ENCODE data around the gene RNU4-1. TPM values are rescaled to one million over a fixed set of nuclear protein-coding genes. Genes with fewer than 3 reads are reported as not detected.
"Not testable (repeated sequence)": the region's sequence is repeated elsewhere in the genome, so short reads cannot be mapped to it uniquely, and the experiment has no call there.

Gene RNU4-1
- total and polyA plus RNA-seq, 10 donors: under 0.01 to 7,358 (median 2,736) TPM; not detected in 4

DNA sequence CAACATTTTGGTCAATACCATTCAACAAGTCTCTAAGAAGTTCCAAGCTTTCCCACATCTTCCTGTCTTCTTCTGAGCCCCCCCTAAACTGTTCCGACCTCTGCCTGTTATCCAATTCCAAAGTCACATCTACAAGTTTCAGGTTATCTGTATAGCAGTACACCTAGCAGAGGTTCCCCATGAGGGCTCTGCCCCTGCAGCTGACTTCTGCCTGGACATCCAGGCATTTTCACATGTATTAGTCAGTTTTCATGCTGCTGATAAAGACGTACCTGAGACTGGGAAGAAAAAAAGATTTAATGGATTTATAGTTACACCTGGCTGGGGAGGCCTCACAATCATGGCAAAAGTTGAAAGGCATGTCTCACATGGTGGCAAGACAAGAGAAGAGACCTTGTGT lies 44.7 kb upstream of the RNU4-1 start:
- no peaks in the 10 kb centered on the region for H3K36me3 ChIP-seq
- H3K9me3 ChIP-seq: peaks cover 0 to 30% (median 25%) of the 10 kb centered on the region in 8 donors
- DNase-seq: no peak
- H3K27ac ChIP-seq: no peak overlapping the region
- peaks cover 0 to 28% (median 0%) of the 10 kb centered on the region in 7 donors for H3K27me3 ChIP-seq (replicated peaks in 1 of 7)
- no peak for TF ChIP-seq POLR2AphosphoS5 (IDR thresholded peaks at IDR 0.05)
- intact Hi-C loops (cut with DNase I; ENCODE audit: low total_unique reads): no loop called here
- H3K4me1 ChIP-seq: no peaks in the 10 kb centered on the region
- WGBS, 5 donors: 83 to 91% (median 87%) methylated on average over 2 of the region's 2 CpGs
- no peak overlapping the region for H3K4me3 ChIP-seq

DNA sequence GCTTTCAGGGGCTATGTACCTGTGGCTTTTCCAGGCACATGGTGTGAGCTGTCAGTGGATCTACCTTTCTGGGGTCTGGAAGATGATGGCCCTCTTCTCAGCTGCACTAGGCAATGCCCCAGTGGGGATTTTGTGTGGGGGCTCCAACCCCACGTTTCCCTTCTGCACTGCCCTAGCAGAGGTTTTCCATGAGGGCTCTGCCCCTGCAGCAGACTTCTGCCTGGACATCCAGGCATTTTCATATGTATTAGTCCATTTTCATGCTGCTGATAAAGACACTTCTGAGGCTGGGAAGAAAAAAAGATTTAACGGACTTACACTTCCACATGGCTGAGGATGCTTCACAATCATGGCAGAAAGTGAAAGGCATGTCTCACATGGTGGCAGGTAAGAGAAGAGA lies 43.4 kb upstream of the RNU4-1 start:
- DNase-seq; H3K4me1 ChIP-seq; H3K27ac ChIP-seq; H3K4me3 ChIP-seq; H3K36me3 ChIP-seq; intact Hi-C loops (cut with DNase I; ENCODE audit: low total_unique reads): not testable (repeated sequence)
- Histone ChIP-seq H3K27me3 (replicated peaks in 1 of 7) (peaks cover 0 to 29% (median 0%) of the 10 kb centered on the region in 7 donors), H3K9me3 (peaks cover 0 to 30% (median 25%) of the 10 kb centered on the region in 8 donors)
- WGBS, 5 donors: 86 to 100% (median 89%) methylated on average over 2 of the region's 2 CpGs

DNA sequence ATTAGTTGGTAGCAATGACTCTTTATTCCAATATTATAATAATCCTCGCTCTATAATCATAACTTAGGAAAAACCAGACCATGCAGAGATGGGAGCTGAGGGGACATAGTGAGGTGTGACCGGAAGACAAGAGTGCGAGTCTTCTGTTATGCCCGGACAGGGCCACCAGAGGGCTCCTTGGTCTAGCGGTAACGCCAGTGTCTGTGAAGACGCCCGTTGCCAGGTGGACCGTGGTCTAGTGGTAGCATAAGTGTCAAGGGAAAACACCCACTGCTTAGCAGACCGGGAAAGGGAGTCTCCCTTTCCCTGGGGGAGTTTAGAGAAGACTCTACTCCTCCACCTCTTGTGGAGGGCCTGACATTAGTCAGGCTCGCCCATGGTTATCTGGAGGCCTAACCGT lies 42.4 kb upstream of the RNU4-1 start:
- intact Hi-C loops (cut with DNase I; ENCODE audit: low total_unique reads); H3K36me3 ChIP-seq; H3K4me1 ChIP-seq; H3K4me3 ChIP-seq; DNase-seq; H3K27ac ChIP-seq: not testable (repeated sequence)
- peaks cover 0 to 27% (median 0%) of the 10 kb centered on the region in 7 donors for H3K27me3 ChIP-seq (replicated peaks in 1 of 7)
- H3K9me3 ChIP-seq: peaks cover 0 to 30% (median 25%) of the 10 kb centered on the region in 8 donors
- TF ChIP-seq, protein P1, sequence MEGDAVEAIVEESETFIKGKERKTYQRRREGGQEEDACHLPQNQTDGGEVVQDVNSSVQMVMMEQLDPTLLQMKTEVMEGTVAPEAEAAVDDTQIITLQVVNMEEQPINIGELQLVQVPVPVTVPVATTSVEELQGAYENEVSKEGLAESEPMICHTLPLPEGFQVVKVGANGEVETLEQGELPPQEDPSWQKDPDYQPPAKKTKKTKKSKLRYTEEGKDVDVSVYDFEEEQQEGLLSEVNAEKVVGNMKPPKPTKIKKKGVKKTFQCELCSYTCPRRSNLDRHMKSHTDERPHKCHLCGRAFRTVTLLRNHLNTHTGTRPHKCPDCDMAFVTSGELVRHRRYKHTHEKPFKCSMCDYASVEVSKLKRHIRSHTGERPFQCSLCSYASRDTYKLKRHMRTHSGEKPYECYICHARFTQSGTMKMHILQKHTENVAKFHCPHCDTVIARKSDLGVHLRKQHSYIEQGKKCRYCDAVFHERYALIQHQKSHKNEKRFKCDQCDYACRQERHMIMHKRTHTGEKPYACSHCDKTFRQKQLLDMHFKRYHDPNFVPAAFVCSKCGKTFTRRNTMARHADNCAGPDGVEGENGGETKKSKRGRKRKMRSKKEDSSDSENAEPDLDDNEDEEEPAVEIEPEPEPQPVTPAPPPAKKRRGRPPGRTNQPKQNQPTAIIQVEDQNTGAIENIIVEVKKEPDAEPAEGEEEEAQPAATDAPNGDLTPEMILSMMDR (IDR thresholded peaks at IDR 0.05 in 8 of 11, conservative IDR thresholded peaks at IDR 0.05 in 3 of 11): peak in 10 of 11 experiments; percentile 17 to 64 (median 54)
- whole genome bisulfite sequencing, 5 donors: 19 to 29% (median 23%) methylated on average over 12 of the region's 12 CpGs

DNA sequence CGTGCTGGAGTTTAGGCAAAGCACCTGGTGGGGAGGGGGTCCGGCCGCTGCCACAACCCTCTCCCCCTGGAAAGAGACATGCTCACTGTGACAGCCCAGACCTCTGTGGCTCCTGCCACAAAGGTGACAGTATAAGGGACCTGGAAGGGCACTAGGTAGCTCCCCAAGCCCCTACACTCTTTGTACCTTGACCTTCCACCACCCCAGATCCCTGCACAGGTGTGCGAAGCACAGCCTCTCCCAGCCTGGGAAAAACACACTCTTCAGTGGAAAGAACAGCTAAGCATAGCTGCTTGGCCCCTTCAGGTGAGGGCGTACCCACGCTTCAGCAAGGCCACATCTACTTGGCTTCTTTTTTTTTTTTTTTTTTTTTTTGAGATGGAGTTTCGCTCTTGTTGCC lies 39.5 kb upstream of the RNU4-1 start:
- Histone ChIP-seq H3K4me1 (no peaks in the 10 kb centered on the region), H3K27me3 (replicated peaks in 1 of 7) (peaks cover 0 to 25% (median 0%) of the 10 kb centered on the region in 7 donors), H3K4me3 (no peak overlapping the region), H3K36me3 (no peaks in the 10 kb centered on the region), H3K9me3 (peaks cover 0 to 18% (median 16%) of the 10 kb centered on the region in 8 donors), H3K27ac (no peak overlapping the region)
- peak; percentile 47 for DNase-seq
- TF ChIP-seq POLR2AphosphoS5 (IDR thresholded peaks at IDR 0.05) (no peak), POLR2A (IDR thresholded peaks at IDR 0.05) (no peak)
- TF ChIP-seq, protein P1 (IDR thresholded peaks at IDR 0.05 in 8 of 11, conservative IDR thresholded peaks at IDR 0.05 in 3 of 11): no peak
- intact Hi-C loops (cut with DNase I; ENCODE audit: low total_unique reads): no loop called here
- 71 to 87% (median 80%) methylated on average over 5 to 7 of the region's 7 CpGs for WGBS, 5 donors

DNA sequence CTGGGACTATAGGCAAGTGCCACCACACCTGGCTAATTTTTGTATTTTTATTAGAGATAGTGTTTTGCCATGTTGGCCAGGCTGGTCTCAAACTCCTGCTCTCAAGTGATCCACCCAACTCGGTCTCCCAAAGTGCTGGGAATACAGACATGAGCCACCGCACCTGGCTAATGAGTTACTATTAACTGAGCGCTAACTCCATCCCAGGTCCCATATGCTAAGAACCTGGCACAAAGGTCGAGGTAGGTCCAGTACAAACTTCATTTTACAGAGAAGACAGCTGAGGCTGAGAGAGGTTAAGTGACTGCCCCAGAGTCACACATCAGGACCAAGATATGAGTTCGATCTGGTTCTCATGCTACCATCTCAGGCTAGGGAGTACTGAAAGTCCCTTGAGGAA lies 39.0 kb upstream of the RNU4-1 start:
- peaks cover 0 to 25% (median 0%) of the 10 kb centered on the region in 7 donors for H3K27me3 ChIP-seq (replicated peaks in 1 of 7)
- no peaks in the 10 kb centered on the region for H3K4me1 ChIP-seq
- H3K27ac ChIP-seq: no peak overlapping the region
- DNase-seq: no peak
- peaks cover 0 to 13% (median 11%) of the 10 kb centered on the region in 8 donors for H3K9me3 ChIP-seq
- WGBS, 5 donors: 78 to 89% (median 82%) methylated on average over 5 of the region's 5 CpGs
- TF ChIP-seq, protein P1 (IDR thresholded peaks at IDR 0.05 in 8 of 11, conservative IDR thresholded peaks at IDR 0.05 in 3 of 11): no peak
- TF ChIP-seq POLR2AphosphoS5 (IDR thresholded peaks at IDR 0.05) (no peak), POLR2A (IDR thresholded peaks at IDR 0.05) (no peak)
- H3K4me3 ChIP-seq: no peak overlapping the region
- no peaks in the 10 kb centered on the region for H3K36me3 ChIP-seq
- intact Hi-C loops (cut with DNase I; ENCODE audit: low total_unique reads): no loop called here
